GM12892 (cell line): ENCODE measurements around the gene UNKL.

ENCODE experiments used
- POLR2A ChIP-seq: IDR thresholded peaks from 2 replicates; pipeline ENCODE4 v1.6.1; 2011; ENCODE audit warnings: low read depth, low read length, control low read depth
- POLR2AphosphoS5 ChIP-seq: IDR thresholded peaks from 2 replicates; pipeline ENCODE4 v1.6.1; 2011; ENCODE audit warnings: low read depth, low read length, control low read depth
- TAF1 ChIP-seq: IDR thresholded peaks from 2 replicates; pipeline ENCODE4 v1.6.1; 2011; ENCODE audit warnings: low read depth, mild to moderate bottlenecking, control low read depth, low read length, borderline replicate concordance

- TF ChIP-seq POLR2A (no peak), TAF1 (no peak), POLR2AphosphoS5 (no peak)
Observed at GRCh38 chr16:1332618-1333148, 81.8 kb downstream of the UNKL start.
